CD4-positive, alpha-beta memory T cell (primary cell): Measurements from ENCODE around the gene DDIT3. TPM values are rescaled to one million over a fixed set of nuclear protein-coding genes. Genes with fewer than 3 reads are reported as not detected.
A peak's percentile ranks its signal among the peaks of the same experiment; 100 is the strongest.

Experiments used
- CTCF ChIA-PET: fragments of 350-600 bp; sonication (Branson Sonifier 250); formaldehyde crosslinking; loops from one replicate; lab custom pipeline; 2021; ENCODE audit warnings: inconsistent platforms; ENCODE audit not compliant: partially characterized antibody; lab: Charles Lee
- POLR2A ChIA-PET: fragments of 350-600 bp; sonication (Branson Sonifier 250); formaldehyde crosslinking; loops from one replicate; lab custom pipeline; 2021; ENCODE audit not compliant: partially characterized antibody; lab: Charles Lee
- DNase-seq, 5 donors: peaks; one replicate each; pipeline versions ENCODE4 v3.0.0 to v3.0.0-alpha.2; 2020 to 2022; ENCODE audit warnings: mixed read lengths in 1 of 5
- H3K27ac ChIP-seq: one replicate; pipeline ENCODE4 v1.7.0; 2013; ENCODE audit warnings: low read depth, low read length
- H3K27me3 ChIP-seq: 2 replicates; pipeline ENCODE4 v1.7.0; 2013; ENCODE audit warnings: mild to moderate bottlenecking, low read length, moderate library complexity; ENCODE audit not compliant: insufficient read depth
- H3K36me3 ChIP-seq: 2 replicates; pipeline ENCODE4 v1.7.0; 2013; ENCODE audit warnings: mild to moderate bottlenecking, low read length, moderate library complexity; ENCODE audit not compliant: insufficient read depth
- H3K4me1 ChIP-seq: 2 replicates; pipeline ENCODE4 v1.7.0; 2013; ENCODE audit warnings: mild to moderate bottlenecking, low read length, moderate library complexity; ENCODE audit not compliant: insufficient read depth
- H3K4me3 ChIP-seq, 2 donors: one replicate each; pipeline ENCODE4 v1.7.0; 2013; ENCODE audit warnings: low read length in 2 of 2, mild to moderate bottlenecking in 1 of 2
- H3K9me3 ChIP-seq, 2 donors: one replicate each; pipeline ENCODE4 v1.7.0; 2013; ENCODE audit warnings: low read length in 2 of 2, control low read depth in 1 of 2; ENCODE audit not compliant: control insufficient read depth in 1 of 2
- H3K27ac Mint-ChIP-seq, 7 donors: one replicate each; pipeline ENCODE4 v1.8.0; 2020 to 2021; ENCODE audit warnings: mixed read lengths in 7 of 7, mild to moderate bottlenecking in 6 of 7, inconsistent platforms in 3 of 7, moderate library complexity in 3 of 7
- H3K27me3 Mint-ChIP-seq, 2 donors: one replicate each; pipeline ENCODE4 v1.8.0; 2020 to 2021; ENCODE audit warnings: mixed read lengths in 2 of 2
- H3K36me3 Mint-ChIP-seq, 2 donors: one replicate each; pipeline ENCODE4 v1.8.0; 2020 to 2021; ENCODE audit warnings: mixed read lengths in 2 of 2, inconsistent platforms in 1 of 2, mild to moderate bottlenecking in 1 of 2
- H3K4me1 Mint-ChIP-seq, 4 donors: one replicate each; pipeline ENCODE4 v1.8.0; 2020 to 2021; ENCODE audit warnings: mixed read lengths in 4 of 4, mild to moderate bottlenecking in 1 of 4
- H3K4me3 Mint-ChIP-seq, 8 donors: one replicate each; pipeline ENCODE4 v1.8.0; 2020 to 2021; ENCODE audit warnings: mixed read lengths in 8 of 8, mild to moderate bottlenecking in 7 of 8, moderate library complexity in 6 of 8, inconsistent platforms in 3 of 8
- H3K9me3 Mint-ChIP-seq, 8 donors: one replicate each; pipeline ENCODE4 v1.8.0; 2020 to 2021; ENCODE audit warnings: mixed read lengths in 8 of 8, mild to moderate bottlenecking in 5 of 8, inconsistent platforms in 3 of 8, moderate library complexity in 1 of 8
- intact Hi-C: fragments of 100-400 bp; cut with micrococcal nuclease; formaldehyde crosslinking; loops from one replicate; pipeline ENCODE4 v1.15.1; 2023
- polyA plus RNA-seq, 2 donors: library from polyadenylated mRNA; unstranded; fragments of 300-500 nt; fragmentation: Illumina TruSeq; gene quantifications; one replicate each; pipeline ENCODE4 v1.2.3, GENCODE V29; 2021
- total RNA-seq, 2 experiments: library from RNA; stranded (reverse); gene quantifications; one replicate each; pipeline ENCODE4 v1.2.3, GENCODE V29; 2021

DDIT3 gene
- total and polyA plus RNA-seq, 4 experiments from 2014 or later = 15.4 to 40.8 (median 30.7) TPM

DNA sequence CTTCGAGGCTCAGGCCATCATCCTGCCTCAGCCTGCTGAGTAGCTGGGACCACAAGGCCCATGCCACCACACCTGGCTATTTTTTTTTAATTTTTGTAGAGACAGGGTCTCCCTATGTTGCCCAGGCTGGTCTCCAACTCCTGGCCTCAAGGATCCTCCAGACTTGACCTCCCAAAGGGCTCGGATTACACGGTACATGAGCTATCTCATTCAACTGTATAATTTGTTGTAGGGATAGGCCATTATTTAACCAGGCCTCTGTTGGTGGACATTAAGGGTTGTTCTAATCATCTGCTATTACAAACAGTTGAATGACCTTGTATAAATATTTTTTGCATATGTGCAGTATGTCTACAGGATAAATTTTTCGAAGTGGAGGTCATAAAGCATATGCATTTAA lies 38.5 kb upstream of the DDIT3 start:
- no peaks in the 10 kb centered on the region for H3K36me3 ChIP-seq
- H3K4me1 ChIP-seq = no peaks in the 10 kb centered on the region
- H3K27ac Mint-ChIP-seq = no peak overlapping the region
- H3K36me3 Mint-ChIP-seq = no peaks in the 10 kb centered on the region
- no peaks in the 10 kb centered on the region for H3K9me3 Mint-ChIP-seq
- H3K27me3 ChIP-seq = no peaks in the 10 kb centered on the region
- ChIA-PET POLR2A (no interaction called here), CTCF (interaction anchor here (0.8 kb wide), 1 partner anchor 13 kb away, joined by 3 read pairs; no protein-coding TSS in a partner anchor)
- intact Hi-C loops = no loop called here
- H3K4me3 Mint-ChIP-seq = no peak overlapping the region
- no peak overlapping the region for H3K4me3 ChIP-seq
- H3K27ac ChIP-seq = no peak overlapping the region
- no peaks in the 10 kb centered on the region for H3K9me3 ChIP-seq
- peaks cover 0 to 9% of the 10 kb centered on the region in 2 donors for H3K27me3 Mint-ChIP-seq
- DNase-seq = no peak
- H3K4me1 Mint-ChIP-seq = no peaks in the 10 kb centered on the region

DNA sequence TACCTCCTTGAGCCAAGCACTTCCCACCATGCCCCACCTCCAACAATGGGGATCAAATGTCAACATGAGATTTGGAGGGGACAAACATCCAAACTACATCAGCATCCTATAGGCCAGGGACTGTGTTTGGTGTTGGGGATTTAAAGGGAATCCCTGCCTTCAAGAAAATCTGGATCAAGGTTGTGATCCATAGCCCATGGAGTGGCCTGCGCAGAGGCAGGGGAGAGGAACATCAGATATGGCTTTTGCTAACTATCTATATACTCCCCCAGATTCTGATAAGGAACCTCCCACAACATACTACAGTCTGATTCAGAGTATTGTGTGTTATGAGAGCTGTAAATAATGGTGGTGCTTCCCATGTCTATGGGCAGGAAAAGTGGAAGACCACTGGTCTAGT lies 34.6 kb upstream of the DDIT3 start:
- Histone ChIP-seq H3K4me3 (no peak overlapping the region), H3K27ac (no peak overlapping the region), H3K27me3 (no peaks in the 10 kb centered on the region), H3K36me3 (no peaks in the 10 kb centered on the region), H3K4me1 (peaks cover 6% of the 10 kb centered on the region), H3K9me3 (no peaks in the 10 kb centered on the region)
- intact Hi-C loops = no loop called here
- H3K4me3 Mint-ChIP-seq = no peak overlapping the region
- DNase-seq = no peak
- POLR2A ChIA-PET = interaction anchor here (0.6 kb wide), 1 partner anchor 8 kb away, joined by 3 read pairs; the partner anchor contains the start of gene DCTN2
- H3K27ac Mint-ChIP-seq = no peak overlapping the region
- peaks cover 3 to 10% (median 7%) of the 10 kb centered on the region in 4 donors for H3K4me1 Mint-ChIP-seq
- CTCF ChIA-PET = interaction anchor here (1.5 kb wide), 1 partner anchor 30 kb away, joined by 3 read pairs; no protein-coding TSS in a partner anchor
- H3K9me3 Mint-ChIP-seq = no peaks in the 10 kb centered on the region
- H3K36me3 Mint-ChIP-seq = no peaks in the 10 kb centered on the region
- peaks cover 2 to 5% of the 10 kb centered on the region in 2 donors for H3K27me3 Mint-ChIP-seq

GRCh38 chr12:57554453-57554852 lies 34.1 kb upstream of the DDIT3 start:
- Histone ChIP-seq H3K4me3 (no peak overlapping the region), H3K27ac (no peak overlapping the region), H3K9me3 (no peaks in the 10 kb centered on the region), H3K36me3 (no peaks in the 10 kb centered on the region), H3K4me1 (peaks cover 11% of the 10 kb centered on the region), H3K27me3 (no peaks in the 10 kb centered on the region)
- H3K36me3 Mint-ChIP-seq = no peaks in the 10 kb centered on the region
- no peak overlapping the region for H3K27ac Mint-ChIP-seq
- H3K9me3 Mint-ChIP-seq = no peaks in the 10 kb centered on the region
- intact Hi-C loops = no loop called here
- no peak overlapping the region for H3K4me3 Mint-ChIP-seq
- POLR2A ChIA-PET = interaction anchor here (0.6 kb wide), 1 partner anchor 8 kb away, joined by 3 read pairs; the partner anchor contains the start of gene DCTN2
- CTCF ChIA-PET = interaction anchor here (1.5 kb wide), 1 partner anchor 31 kb away, joined by 3 read pairs; no protein-coding TSS in a partner anchor
- H3K27me3 Mint-ChIP-seq = peaks cover 2 to 5% of the 10 kb centered on the region in 2 donors
- DNase-seq = no peak
- peaks cover 3 to 11% (median 8%) of the 10 kb centered on the region in 4 donors for H3K4me1 Mint-ChIP-seq

DNA sequence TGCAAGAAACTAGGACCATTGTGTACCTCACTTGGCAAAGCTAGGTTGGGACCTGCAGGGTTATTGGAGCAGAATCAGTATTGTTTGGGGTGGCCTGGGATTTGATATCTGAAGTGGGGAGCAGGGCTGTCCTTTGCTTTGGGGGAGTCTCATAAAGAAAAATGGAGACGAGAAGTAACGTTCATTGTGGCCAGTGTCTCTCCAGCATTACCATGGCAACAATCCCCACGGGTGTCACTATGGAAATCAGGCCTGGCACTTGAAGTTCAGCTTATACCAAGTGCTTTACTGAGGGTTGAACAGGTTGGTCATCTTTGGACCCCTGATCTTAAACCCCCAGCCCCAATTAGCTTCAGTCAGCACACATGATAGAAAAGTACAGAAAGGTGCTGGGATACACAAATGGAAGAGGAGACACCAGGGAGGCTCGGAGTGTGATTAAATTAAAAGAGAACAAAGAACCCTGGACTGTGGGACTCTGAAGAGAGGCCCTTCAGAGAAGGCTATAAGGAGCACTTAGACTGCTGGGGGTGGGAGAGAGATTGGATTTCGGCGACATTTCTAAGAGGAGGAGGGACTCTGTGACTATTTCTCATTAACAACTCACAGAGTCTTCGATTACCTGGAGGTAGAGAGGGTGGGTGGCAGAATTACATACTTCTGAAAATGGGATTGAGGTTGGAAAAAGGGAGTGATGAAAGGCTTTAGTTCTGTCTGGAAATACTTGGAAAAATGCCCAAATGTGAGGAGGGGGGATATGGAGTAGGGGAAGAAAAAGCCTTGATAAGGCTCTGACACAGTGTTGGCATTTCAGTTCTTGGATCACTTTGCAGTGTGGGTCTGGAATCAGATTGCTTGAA lies 33.3 kb upstream of the DDIT3 start:
- no peak for DNase-seq
- Mint-ChIP-seq H3K27me3 (peaks cover 2 to 7% of the 10 kb centered on the region in 2 donors), H3K9me3 (no peaks in the 10 kb centered on the region), H3K4me1 (peaks cover 3 to 20% (median 12%) of the 10 kb centered on the region in 4 donors), H3K4me3 (no peak overlapping the region), H3K27ac (no peak overlapping the region), H3K36me3 (no peaks in the 10 kb centered on the region)
- intact Hi-C loops = no loop called here
- H3K36me3 ChIP-seq = no peaks in the 10 kb centered on the region
- CTCF ChIA-PET = interaction anchor here (0.6 to 1.5 kb wide), 3 partner anchors 31 to 95 kb away, joined by 3 read pairs; no protein-coding TSS in a partner anchor
- no peak overlapping the region for H3K4me3 ChIP-seq
- H3K9me3 ChIP-seq = no peaks in the 10 kb centered on the region
- peaks cover 14% of the 10 kb centered on the region for H3K4me1 ChIP-seq
- POLR2A ChIA-PET = no interaction called here
- no peaks in the 10 kb centered on the region for H3K27me3 ChIP-seq
- no peak overlapping the region for H3K27ac ChIP-seq

DNA sequence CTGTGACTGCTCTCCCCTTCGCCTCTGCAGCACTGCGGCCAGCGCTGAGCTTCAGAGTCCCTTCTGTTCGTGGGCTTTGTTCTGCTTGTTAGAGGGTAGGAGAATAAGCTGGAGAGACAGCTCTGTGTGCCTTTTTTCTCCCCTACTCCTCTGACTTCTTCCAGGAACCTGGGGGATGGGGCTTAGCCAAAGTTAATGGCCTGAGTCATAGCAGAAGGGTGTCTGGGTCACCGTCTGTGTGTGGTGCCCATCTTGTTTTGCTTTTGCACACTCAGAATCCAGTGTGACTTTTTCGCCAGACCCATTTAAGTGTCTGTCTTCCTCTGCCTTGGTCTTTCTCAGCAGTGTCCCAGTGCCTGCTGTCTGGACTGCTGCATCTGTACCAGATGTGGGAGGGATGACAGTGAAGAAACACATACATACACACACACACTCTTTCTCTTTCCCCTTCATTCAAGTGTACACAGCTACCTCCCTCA lies 32.6 kb upstream of the DDIT3 start:
- Histone ChIP-seq H3K9me3 (no peaks in the 10 kb centered on the region), H3K36me3 (no peaks in the 10 kb centered on the region), H3K27me3 (no peaks in the 10 kb centered on the region), H3K4me1 (peaks cover 14% of the 10 kb centered on the region), H3K27ac (no peak overlapping the region), H3K4me3 (no peak overlapping the region)
- Mint-ChIP-seq H3K27ac (no peak overlapping the region), H3K27me3 (peaks cover 2 to 7% of the 10 kb centered on the region in 2 donors), H3K36me3 (no peaks in the 10 kb centered on the region), H3K4me3 (no peak overlapping the region), H3K9me3 (no peaks in the 10 kb centered on the region), H3K4me1 (peaks cover 3 to 21% (median 12%) of the 10 kb centered on the region in 4 donors)
- intact Hi-C loops = no loop called here
- ChIA-PET CTCF (interaction anchor here (0.6 to 1.3 kb wide), 2 partner anchors 42 to 94 kb away, joined by 3 read pairs; no protein-coding TSS in a partner anchor), POLR2A (no interaction called here)
- no peak for DNase-seq

DNA sequence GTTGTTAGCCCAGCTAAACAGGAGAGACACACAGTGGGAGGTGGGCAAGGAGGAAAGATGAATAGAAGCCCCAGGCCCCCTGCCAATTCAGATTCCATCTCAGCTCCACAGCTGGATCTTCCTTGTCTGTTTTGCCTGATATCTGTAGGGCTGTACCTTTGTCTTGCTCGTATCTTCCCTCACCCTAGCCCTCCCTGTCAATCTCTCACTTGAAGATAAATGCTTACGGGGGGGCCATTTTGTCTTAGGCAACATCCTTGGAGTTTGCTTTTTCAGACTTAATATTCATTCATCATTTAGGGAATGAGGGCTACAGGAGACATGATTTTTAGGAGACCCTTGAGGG lies 32.0 kb upstream of the DDIT3 start:
- ChIA-PET CTCF (interaction anchor here (0.9 to 1.3 kb wide), 2 partner anchors 19 to 94 kb away, joined by 3 read pairs; no protein-coding TSS in a partner anchor), POLR2A (no interaction called here)
- Mint-ChIP-seq H3K27me3 (peaks cover 2 to 7% of the 10 kb centered on the region in 2 donors), H3K4me3 (peak overlapping the region in 1 of 8 donors; percentile 15), H3K4me1 (peaks cover 7 to 26% (median 15%) of the 10 kb centered on the region in 4 donors), H3K9me3 (no peaks in the 10 kb centered on the region), H3K27ac (no peak overlapping the region), H3K36me3 (no peaks in the 10 kb centered on the region)
- no peak for DNase-seq
- no peaks in the 10 kb centered on the region for H3K27me3 ChIP-seq
- H3K4me1 ChIP-seq = peaks cover 19% of the 10 kb centered on the region
- no peaks in the 10 kb centered on the region for H3K9me3 ChIP-seq
- H3K4me3 ChIP-seq = no peak overlapping the region
- intact Hi-C loops = no loop called here
- H3K27ac ChIP-seq = no peak overlapping the region
- no peaks in the 10 kb centered on the region for H3K36me3 ChIP-seq
